Smooth muscle cell of the brain vasculature (primary cell): ENCODE data around the gene TRIM50.
"Not testable (repeated sequence)": the region's sequence is repeated elsewhere in the genome, so short reads cannot be mapped to it uniquely, and the experiment has no call there.

Experiments used
- DNase-seq: peaks from one replicate; pipeline ENCODE4 v3.0.0-alpha.2; 2012; ENCODE audit warnings: low read depth, low spot score

TRIM50 gene

GRCh38 chr7:73350306-73351068 is 22.6 kb upstream of the TRIM50 start:
- DNase-seq: no peak

DNA sequence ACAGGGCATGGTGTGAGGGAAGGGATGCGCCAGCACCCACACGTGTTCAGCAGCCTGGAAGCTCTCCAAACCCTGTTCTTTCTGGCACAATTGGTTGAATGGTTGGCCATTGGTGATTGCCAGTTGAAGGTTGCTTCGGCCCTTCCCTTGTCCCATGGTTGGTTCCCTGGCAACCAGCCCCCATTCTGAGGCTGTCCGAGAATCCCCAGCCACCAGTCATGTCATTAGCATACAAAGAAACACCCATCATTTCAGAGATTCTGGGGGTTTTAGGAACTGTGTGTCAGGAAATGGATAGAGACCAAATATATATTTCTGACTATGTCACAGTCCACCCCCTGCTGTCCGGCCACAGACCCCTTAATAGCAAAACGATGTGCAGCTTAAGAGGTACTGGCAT is 21.9 kb upstream of the TRIM50 start:
- no peak for DNase-seq

DNA sequence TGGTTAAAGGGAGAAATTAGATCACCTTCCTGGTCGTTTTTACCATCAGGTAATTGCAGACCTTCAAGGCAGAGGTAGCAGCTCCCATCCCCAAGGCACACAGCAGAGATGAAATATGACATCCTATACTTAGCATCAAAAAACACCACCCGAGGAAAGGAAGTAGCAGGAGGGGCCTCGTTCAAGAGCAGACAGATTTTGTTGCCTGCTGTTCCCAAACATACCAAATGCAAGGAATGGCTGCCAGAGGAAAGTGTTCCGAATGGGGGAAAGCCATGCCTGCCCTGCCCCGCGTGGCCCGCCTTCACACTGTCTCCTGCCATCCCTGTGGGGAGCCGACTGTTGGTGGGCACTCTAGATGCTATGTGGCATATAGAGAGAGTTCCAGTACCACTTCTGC is 18.1 kb upstream of the TRIM50 start:
- DNase-seq: no peak

DNA sequence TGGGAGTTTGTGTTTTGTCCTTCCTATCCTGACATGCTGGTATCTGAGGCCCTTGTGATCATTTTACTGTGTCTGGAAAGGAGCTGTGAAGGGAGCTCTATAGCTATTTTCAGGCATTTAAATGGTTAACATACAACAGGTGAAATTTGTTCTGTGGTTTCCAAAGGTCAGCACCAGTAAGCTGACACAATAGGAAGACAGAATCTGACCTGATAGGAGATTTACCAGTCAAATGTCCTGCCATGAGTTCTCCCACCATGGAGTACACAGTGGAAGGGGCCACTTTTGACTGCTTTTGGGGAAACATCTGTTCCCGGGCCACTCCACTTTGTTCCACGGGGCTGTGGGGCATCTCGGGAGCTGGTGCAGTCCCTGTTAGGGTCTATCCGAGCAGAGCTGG is 17.7 kb upstream of the TRIM50 start:
- DNase-seq: no peak

- no peak for DNase-seq
Measured at GRCh38 chr7:73343671-73344380, 15.9 kb upstream of the TRIM50 start.

DNA sequence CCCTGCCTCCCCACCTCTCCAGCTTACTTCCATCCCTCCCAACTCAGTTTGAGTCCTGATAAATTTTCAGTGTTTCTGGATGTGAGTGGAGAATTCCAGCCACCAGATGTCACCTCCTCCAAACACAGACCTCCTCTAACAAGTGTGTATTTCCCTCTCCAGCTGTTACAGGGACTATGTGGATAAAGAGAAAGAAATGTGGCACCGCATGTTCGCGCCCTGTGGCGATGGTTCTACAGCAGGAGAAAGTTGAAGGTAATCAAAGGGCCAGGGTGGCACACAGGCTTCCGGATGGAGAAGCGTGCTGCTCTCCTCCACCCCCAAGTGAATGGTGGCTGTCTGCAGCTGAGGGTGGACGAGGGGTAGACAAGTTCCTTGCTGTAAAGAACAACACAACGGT is 14.8 kb upstream of the TRIM50 start:
- no peak for DNase-seq

GRCh38 chr7:73341877-73342276 is 14.0 kb upstream of the TRIM50 start:
- no peak for DNase-seq

GRCh38 chr7:73340514-73340913 is 12.6 kb upstream of the TRIM50 start:
- DNase-seq: no peak

DNA sequence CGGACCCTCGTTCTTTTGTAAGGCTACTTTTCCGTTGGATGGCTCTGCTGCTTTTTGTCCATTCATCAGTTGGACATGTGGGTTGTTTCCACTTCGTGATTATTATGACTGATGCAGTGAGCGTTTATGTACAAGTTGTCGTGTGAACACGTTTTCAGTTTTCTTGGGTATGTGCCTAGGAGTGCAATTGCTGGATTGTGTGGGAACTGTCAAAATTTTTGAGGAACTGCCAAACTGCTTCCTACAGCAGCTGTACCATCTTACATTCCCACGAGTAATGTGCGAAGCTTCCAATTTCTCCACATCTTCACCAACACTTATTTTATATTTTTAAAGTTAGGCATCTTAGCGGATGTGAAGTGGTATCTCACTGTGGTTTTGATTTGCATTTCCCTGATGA is 10.4 kb upstream of the TRIM50 start:
- no peak for DNase-seq

DNA sequence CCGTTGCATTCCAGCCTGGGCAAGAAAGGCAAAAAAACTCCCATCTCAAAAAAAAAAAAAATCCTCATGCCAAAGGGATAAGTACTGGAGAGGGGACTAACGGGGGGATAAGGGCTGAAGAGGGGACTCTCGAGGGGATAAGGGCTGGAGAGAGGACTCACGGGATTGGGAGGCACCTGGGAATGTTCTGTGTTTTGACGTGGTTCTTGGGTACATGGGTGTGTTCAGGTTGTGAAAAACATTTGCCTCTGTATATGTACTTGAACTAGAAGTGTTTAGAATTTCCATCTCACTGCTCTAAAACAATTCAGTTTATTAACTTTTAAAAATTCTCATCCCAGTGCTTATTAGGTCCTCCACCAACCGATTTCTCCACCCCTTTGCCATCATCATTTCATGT is 4.6 kb upstream of the TRIM50 start:
- DNase-seq: no peak

- DNase-seq: no peak
Measured at GRCh38 chr7:73330772-73331171, 2.9 kb upstream of the TRIM50 start.

GRCh38 chr7:73329861-73330581 is 2.1 kb upstream of the TRIM50 start:
- DNase-seq: no peak

- DNase-seq: no peak
Measured at GRCh38 chr7:73328696-73329095, 814 bp upstream of the TRIM50 start.

DNA sequence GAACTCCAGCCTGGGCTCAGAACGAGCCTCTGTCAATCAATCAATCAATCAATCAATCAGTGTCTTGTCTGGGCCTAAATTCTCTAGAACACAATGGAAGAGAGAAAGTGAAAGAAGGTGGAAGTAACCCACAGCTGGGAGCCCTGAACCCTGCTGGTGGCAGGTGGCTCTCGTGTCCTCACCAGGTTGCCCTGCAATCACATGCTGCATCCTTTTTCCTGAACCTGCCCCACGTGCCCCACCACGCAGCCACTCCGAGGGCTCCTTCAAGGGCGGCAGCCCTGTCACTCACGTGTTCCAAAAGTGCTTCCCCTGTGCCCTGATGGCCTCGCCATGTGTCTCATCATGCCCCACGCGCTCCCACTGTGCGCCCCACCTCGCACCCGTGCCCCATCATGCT is 433 bp downstream of the TRIM50 start:
- DNase-seq: not testable (repeated sequence)

GRCh38 chr7:73325424-73325823 is 2.5 kb downstream of the TRIM50 start:
- not testable (repeated sequence) for DNase-seq

DNA sequence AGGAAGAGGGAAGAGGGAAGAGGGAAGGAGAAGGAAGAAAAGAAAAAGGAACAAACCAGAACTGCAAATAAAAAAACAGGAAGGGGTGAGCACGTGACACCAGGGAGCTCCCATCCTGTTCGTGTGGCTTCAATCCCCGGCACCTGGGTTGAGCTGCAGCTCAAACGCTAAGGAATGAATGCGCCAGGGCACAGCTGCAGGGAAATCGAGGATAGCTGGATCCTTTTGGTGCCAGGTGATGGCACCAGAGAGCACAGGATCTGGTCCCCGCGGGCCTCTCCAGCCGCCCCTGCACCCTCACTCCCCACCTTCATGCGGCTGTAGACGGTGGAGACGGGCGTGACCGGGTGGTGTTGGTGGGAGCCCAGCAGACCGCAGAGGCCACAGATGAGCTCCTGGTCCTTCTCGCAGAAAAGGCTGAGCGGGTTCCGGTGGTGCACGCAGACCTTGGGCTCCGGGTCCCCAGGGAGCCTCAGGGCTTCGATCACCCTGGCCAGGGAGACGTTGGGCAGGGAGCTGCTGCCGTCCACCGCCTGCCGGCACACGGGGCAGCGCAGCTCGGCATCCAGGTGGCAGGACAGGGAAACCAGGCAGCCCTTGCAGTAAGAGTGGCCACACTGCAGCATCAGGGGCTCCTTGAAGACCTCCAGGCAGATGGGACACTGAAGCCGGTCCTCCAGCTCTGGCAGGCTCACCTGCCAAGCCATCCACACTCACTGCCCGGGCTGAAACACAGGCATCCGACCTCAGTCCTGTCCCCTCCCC is 3.6 kb downstream of the TRIM50 start:
- DNase-seq: not testable (repeated sequence)

- not testable (repeated sequence) for DNase-seq
Measured at GRCh38 chr7:73323434-73324080, 4.3 kb downstream of the TRIM50 start.

- not testable (repeated sequence) for DNase-seq
Measured at GRCh38 chr7:73320009-73320408, 7.9 kb downstream of the TRIM50 start.

DNA sequence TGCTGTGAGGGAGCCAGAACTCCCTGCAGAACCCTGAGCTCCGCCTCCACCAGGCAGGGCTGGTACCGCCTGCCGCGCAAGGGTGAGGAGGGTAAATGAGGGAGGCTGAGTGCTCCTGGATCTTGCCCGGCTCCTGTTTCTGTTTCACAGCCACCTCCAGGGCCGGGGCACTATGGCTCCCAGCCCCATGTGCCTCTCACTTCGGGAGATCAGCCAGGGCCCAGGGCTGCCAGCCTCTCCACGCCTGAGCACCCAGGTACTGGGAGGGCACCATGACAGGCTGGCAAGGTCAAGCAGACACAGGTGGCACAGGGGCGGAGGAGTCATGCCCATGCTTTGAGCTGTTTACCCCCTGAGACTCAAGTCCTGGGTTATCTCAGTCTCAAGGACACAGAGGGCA is 8.3 kb downstream of the TRIM50 start:
- DNase-seq: not testable (repeated sequence)

GRCh38 chr7:73318656-73319204 is 9.2 kb downstream of the TRIM50 start:
- DNase-seq: not testable (repeated sequence)

DNA sequence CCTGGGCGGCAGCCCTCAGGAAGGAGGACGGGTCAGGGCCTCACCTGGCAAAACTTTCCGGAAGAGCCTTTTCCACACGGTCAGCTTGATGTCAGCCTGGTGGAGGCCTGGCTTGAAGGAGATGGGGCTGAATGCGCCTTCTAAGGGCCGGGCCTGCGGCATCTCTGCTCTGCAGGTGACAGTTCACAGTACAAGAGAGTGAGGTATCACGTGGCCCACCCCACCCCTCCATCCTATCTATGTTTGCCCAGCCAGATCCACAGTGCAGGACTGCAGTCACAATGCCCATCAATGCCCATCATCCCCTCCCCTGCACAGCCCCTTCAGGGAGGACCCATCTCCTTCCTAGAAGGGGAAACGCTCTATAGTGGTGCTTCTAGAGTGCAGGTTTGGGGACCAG is 11.4 kb downstream of the TRIM50 start:
- DNase-seq: no peak
